Activated B cell treated with CpG ODN at 0.5 μM for 24 hours (primary cell): Measurements from ENCODE around the gene SAMD3. TPM values are rescaled to one million over a fixed set of nuclear protein-coding genes. Genes with fewer than 3 reads are reported as not detected.
A peak's percentile ranks its signal among the peaks of the same experiment; 100 is the strongest.

Experiments used
- ATAC-seq: fragments of 200-7000 bp; cut with Tn5 transposase; one replicate; pipeline ENCODE4 v1.10.0; 2021; ENCODE audit warnings: low read depth, mild to moderate bottlenecking, moderate library complexity
- CTCF ChIA-PET: fragments of 350-600 bp; sonication (Branson Sonifier 250); formaldehyde crosslinking; loops from one replicate; lab custom pipeline; 2021; ENCODE audit warnings: antibody characterized with exemption; lab: Charles Lee
- POLR2A ChIA-PET: fragments of 350-600 bp; sonication (Branson Sonifier 250); formaldehyde crosslinking; loops from one replicate; lab custom pipeline; 2021; ENCODE audit warnings: antibody characterized with exemption; lab: Charles Lee
- DNase-seq: peaks from one replicate; pipeline ENCODE4 v3.0.0; 2022
- H3K27ac Mint-ChIP-seq: one replicate; pipeline ENCODE4 v1.8.0; 2020; ENCODE audit warnings: mixed read lengths
- H3K27me3 Mint-ChIP-seq: one replicate; pipeline ENCODE4 v1.8.0; 2021; ENCODE audit warnings: mixed read lengths
- H3K36me3 Mint-ChIP-seq: one replicate; pipeline ENCODE4 v1.8.0; 2021; ENCODE audit warnings: low read depth, mixed read lengths
- H3K4me1 Mint-ChIP-seq: one replicate; pipeline ENCODE4 v1.8.0; 2021; ENCODE audit warnings: mixed read lengths
- H3K4me3 Mint-ChIP-seq: one replicate; pipeline ENCODE4 v1.8.0; 2020; ENCODE audit warnings: mild to moderate bottlenecking, mixed read lengths
- H3K9me3 Mint-ChIP-seq: one replicate; pipeline ENCODE4 v1.8.0; 2020; ENCODE audit warnings: mixed read lengths
- intact Hi-C: fragments of 100-400 bp; cut with micrococcal nuclease; formaldehyde crosslinking; loops from one replicate; pipeline ENCODE4 v1.15.1; 2024
- total RNA-seq: library from RNA; stranded (reverse); gene quantifications from 2 replicates; pipeline ENCODE4 v1.2.3, GENCODE V29; 2022
- TF ChIP-seq, protein P1 (sequence below): fragments of 200-600 bp; IDR thresholded peaks from one replicate; pipeline ENCODE4 v1.8.0; 2022; ENCODE audit warnings: antibody characterized with exemption, mild to moderate bottlenecking

SAMD3 gene
- total RNA-seq, 1 donor from 2014 or later, result not detected

DNA sequence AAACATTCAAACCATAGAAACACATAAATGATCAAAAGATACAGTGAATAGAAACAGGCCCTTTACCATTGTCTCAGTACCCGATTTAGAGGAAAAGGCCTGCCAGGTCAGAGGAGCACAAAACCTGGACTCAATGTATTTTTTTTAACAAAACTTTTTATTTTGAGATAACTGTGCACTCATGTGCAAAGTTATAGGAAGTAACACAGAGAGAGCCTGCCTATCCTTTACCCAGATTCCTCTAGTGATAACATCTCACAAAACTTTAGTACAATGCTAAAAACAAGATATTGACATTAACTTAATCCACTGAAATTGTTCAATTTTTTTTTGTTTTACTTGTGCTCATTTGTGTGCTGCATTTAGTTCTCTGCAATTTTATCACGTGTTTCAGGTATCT, 36.8 kb upstream of the SAMD3 start:
- Mint-ChIP-seq H3K27ac (peak overlapping the region; percentile 95), H3K4me3 (peak overlapping the region; percentile 85), H3K36me3 (peaks cover 2% of the 10 kb centered on the region), H3K4me1 (peaks cover 37% of the 10 kb centered on the region), H3K9me3 (peaks cover 6% of the 10 kb centered on the region), H3K27me3 (no peaks in the 10 kb centered on the region)
- TF ChIP-seq, protein P1, sequence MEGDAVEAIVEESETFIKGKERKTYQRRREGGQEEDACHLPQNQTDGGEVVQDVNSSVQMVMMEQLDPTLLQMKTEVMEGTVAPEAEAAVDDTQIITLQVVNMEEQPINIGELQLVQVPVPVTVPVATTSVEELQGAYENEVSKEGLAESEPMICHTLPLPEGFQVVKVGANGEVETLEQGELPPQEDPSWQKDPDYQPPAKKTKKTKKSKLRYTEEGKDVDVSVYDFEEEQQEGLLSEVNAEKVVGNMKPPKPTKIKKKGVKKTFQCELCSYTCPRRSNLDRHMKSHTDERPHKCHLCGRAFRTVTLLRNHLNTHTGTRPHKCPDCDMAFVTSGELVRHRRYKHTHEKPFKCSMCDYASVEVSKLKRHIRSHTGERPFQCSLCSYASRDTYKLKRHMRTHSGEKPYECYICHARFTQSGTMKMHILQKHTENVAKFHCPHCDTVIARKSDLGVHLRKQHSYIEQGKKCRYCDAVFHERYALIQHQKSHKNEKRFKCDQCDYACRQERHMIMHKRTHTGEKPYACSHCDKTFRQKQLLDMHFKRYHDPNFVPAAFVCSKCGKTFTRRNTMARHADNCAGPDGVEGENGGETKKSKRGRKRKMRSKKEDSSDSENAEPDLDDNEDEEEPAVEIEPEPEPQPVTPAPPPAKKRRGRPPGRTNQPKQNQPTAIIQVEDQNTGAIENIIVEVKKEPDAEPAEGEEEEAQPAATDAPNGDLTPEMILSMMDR, result no peak
- DNase-seq (no peak), ATAC-seq (peak; percentile 64)
- ChIA-PET POLR2A (interaction anchor here (0.6 to 1.1 kb wide), 2 partner anchors 36 to 860 kb away, joined by 3 to 5 read pairs; no protein-coding TSS in a partner anchor), CTCF (interaction anchor here (1.0 to 1.3 kb wide), 2 partner anchors 22 to 38 kb away, joined by 3 read pairs; no protein-coding TSS in a partner anchor)
- intact Hi-C loops, result loop anchor here (5.0 to 10.0 kb wide), 3 partner anchors 515 to 803 kb away; partner anchors contain the start of gene EPB41L2

DNA sequence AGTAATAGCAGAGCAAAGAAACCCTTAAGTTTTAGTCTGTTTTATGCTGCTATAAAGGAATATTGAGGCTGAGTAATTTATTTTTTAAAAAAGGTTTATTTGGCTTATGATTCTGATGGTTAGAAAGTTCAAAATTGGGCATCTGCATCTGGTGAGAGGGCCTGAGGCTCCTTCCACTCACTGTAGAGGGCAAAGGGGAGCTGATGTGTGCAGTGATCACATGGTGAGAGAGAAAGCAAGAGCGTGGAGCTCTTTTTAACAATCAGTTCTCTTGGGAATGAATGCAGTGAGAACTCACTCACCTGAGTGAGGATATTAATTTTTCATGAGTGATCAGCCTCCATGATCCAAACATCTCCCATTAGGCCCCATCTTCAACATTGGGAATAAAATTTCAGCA, 36.4 kb upstream of the SAMD3 start:
- no peak for ATAC-seq
- peaks cover 37% of the 10 kb centered on the region for H3K4me1 Mint-ChIP-seq
- no peak overlapping the region for H3K4me3 Mint-ChIP-seq
- DNase-seq, result no peak
- no peaks in the 10 kb centered on the region for H3K27me3 Mint-ChIP-seq
- ChIA-PET CTCF (interaction anchor here (1.0 to 1.3 kb wide), 2 partner anchors 23 to 38 kb away, joined by 3 read pairs; no protein-coding TSS in a partner anchor), POLR2A (interaction anchor here (0.6 to 1.1 kb wide), 3 partner anchors 36 to 859 kb away, joined by 3 to 10 read pairs (median 5); no protein-coding TSS in a partner anchor)
- intact Hi-C loops, result loop anchor here (5.0 to 10.0 kb wide), 3 partner anchors 514 to 803 kb away; partner anchors contain the start of gene EPB41L2
- H3K9me3 Mint-ChIP-seq, result peaks cover 6% of the 10 kb centered on the region
- TF ChIP-seq, protein P1, result no peak
- peak overlapping the region; percentile 95 for H3K27ac Mint-ChIP-seq
- H3K36me3 Mint-ChIP-seq, result peaks cover 2% of the 10 kb centered on the region

DNA sequence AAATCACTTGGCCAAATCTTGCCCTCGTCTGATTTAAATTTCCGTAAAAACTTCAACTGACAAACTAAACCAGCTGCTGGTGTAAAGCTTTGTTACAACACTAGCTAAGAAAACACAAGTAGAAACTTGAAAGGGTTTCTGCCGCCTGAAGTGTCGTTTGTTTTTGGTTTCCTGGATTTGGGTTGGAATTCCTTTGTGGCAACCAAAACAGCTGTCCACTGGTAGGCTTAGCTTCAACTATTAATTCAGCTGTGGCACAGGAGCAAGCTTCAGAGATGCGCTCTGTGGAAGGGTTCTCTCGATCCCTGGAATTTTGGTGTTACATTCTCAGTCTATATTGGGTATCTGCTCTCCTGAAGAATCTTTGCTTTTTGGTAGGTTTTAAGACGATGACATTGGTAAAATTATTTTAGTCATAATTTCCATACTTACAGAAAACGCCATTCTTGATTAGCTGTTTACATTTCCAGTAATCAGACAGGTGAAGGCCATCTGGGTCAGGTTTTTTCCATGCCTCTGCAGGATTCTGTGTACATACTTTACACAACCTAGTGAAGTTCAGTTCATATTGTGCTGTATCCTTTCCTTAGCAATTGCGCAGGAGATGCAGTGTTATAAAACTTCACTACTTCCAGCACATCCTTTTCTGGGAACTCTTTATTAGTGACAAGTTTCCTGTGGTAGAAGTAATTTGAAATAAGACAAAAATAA, 29.9 kb upstream of the SAMD3 start:
- ChIA-PET CTCF (no interaction called here), POLR2A (no interaction called here)
- TF ChIP-seq, protein P1, result no peak
- Mint-ChIP-seq H3K4me3 (no peak overlapping the region), H3K27me3 (no peaks in the 10 kb centered on the region), H3K27ac (no peak overlapping the region), H3K36me3 (no peaks in the 10 kb centered on the region), H3K9me3 (peaks cover 4% of the 10 kb centered on the region), H3K4me1 (no peaks in the 10 kb centered on the region)
- intact Hi-C loops, result loop anchor here (10.0 kb wide), 2 partner anchors 508 to 758 kb away; no protein-coding TSS in a partner anchor
- ATAC-seq (no peak), DNase-seq (no peak)

DNA sequence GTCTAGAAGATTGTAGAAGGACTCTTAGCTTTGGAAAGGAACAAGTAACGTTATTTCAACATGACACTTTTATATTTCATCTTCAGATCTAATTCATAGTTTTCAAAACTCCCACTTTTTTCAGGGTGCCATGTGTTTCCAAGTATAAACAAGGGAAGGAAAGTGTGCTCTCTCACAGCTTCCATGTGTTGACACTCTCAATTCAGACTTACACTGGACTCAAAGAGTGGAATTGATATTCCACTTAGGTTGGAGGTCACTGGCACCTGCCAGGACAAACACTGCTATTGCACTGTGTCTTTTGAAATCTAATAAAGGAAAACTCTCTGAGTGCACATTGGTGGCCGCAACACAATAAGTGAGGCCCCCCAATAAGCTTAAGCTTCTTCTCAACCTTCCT, 22.5 kb upstream of the SAMD3 start:
- Mint-ChIP-seq H3K36me3 (no peaks in the 10 kb centered on the region), H3K27ac (no peak overlapping the region), H3K9me3 (no peaks in the 10 kb centered on the region), H3K27me3 (no peaks in the 10 kb centered on the region), H3K4me3 (no peak overlapping the region), H3K4me1 (no peaks in the 10 kb centered on the region)
- no peak for DNase-seq
- CTCF ChIA-PET, result no interaction called here
- ATAC-seq, result no peak
- POLR2A ChIA-PET, result no interaction called here
- intact Hi-C loops, result no loop called here
- TF ChIP-seq, protein P1, result no peak

DNA sequence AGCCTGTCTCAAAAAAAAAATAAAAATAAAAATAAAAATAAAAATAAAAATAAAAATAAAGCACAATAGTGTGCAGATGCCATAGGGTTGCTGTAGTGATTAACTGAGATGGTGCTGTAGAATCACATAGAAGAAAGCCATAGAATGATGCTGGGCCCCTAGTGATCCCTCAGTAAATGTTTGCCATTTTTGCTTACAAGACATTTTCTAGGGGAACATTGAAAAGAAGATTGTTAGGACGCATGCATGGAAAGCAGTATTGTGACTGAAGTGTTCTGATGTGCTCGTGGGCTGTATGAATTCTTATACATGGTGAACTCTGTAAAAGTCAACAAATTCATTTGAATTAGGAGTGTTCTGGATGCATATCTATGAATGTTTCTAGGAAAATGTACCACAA, 22.0 kb upstream of the SAMD3 start:
- Mint-ChIP-seq H3K36me3 (no peaks in the 10 kb centered on the region), H3K4me1 (no peaks in the 10 kb centered on the region), H3K9me3 (no peaks in the 10 kb centered on the region), H3K27me3 (no peaks in the 10 kb centered on the region), H3K4me3 (no peak overlapping the region), H3K27ac (no peak overlapping the region)
- ATAC-seq (no peak), DNase-seq (no peak)
- ChIA-PET CTCF (no interaction called here), POLR2A (no interaction called here)
- intact Hi-C loops, result no loop called here
- TF ChIP-seq, protein P1, result no peak
